Measurements from ENCODE around the gene ASB2. TPM values are rescaled to one million over a fixed set of nuclear protein-coding genes. Genes with fewer than 3 reads are reported as not detected.

Gene ASB2
- total RNA-seq, 2 donors from 2014 or later = 10.3 to 17.4 TPM

- Histone ChIP-seq H3K27me3 (replicated peaks; ENCODE audit: insufficient read depth) (no peaks in the 10 kb centered on the region), H3K27ac (no peak overlapping the region), H3K4me1 (replicated peaks) (no peaks in the 10 kb centered on the region), H3K9me3 (no peaks in the 10 kb centered on the region), H3K4me3 (no peak overlapping the region), H3K36me3 (no peaks in the 10 kb centered on the region)
- no peak for DNase-seq (ENCODE audit: low spot score)
- TF ChIP-seq POLR2A (IDR thresholded peaks at IDR 0.05) (no peak), POLR2AphosphoS5 (IDR thresholded peaks at IDR 0.05) (no peak), CTCF (IDR thresholded peaks at IDR 0.05) (no peak)
- WGBS = 83% methylated on average over 6 of the region's 6 CpGs
- intact Hi-C loops (cut with DNase I) = no loop called here
These were observed 3.7 kb downstream of the ASB2 start for GRCh38 chr14:93972618-93973205.

DNA sequence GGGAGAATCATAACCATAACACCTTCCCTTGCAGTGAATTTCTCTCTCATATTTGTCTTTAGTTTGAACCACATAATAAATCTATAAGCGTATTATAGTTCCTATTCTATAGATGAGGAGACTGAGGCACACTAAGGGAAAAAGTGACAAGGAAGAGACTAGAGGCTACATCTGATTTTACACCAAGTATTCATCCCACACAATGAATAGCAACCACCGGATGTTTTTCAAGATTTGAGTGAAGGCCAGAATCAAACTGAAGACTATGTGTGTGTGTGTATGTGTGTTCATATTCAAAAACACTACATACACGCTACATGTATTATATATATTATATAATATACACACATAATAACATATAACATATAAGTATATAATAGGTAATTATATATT is 4.7 kb downstream of the ASB2 start:
- TF ChIP-seq CTCF (IDR thresholded peaks at IDR 0.05) (no peak), POLR2AphosphoS5 (IDR thresholded peaks at IDR 0.05) (no peak), POLR2A (IDR thresholded peaks at IDR 0.05) (no peak)

GRCh38 chr14:93970965-93971634 is 5.3 kb downstream of the ASB2 start:
- no peaks in the 10 kb centered on the region for H3K4me1 ChIP-seq (replicated peaks)
- no peak for DNase-seq (ENCODE audit: low spot score)
- WGBS = 31% methylated on average over 15 of the region's 15 CpGs

More for the DNA sequence above, 4.7 kb downstream of the ASB2 start:
- Histone ChIP-seq H3K9me3 (no peaks in the 10 kb centered on the region), H3K27me3 (replicated peaks; ENCODE audit: insufficient read depth) (no peaks in the 10 kb centered on the region), H3K4me3 (no peak overlapping the region), H3K4me1 (replicated peaks) (no peaks in the 10 kb centered on the region), H3K27ac (no peak overlapping the region), H3K36me3 (no peaks in the 10 kb centered on the region)
- intact Hi-C loops (cut with DNase I) = no loop called here
- WGBS = 81% methylated on average over 3 of the region's 3 CpGs
- DNase-seq (ENCODE audit: low spot score) = no peak

GRCh38 chr14:93970585-93970964 is 5.8 kb downstream of the ASB2 start:
- Histone ChIP-seq H3K27ac (no peak overlapping the region), H3K9me3 (no peaks in the 10 kb centered on the region), H3K4me3 (peak overlapping the region; percentile 1 to 4), H3K36me3 (no peaks in the 10 kb centered on the region), H3K27me3 (replicated peaks; ENCODE audit: insufficient read depth) (no peaks in the 10 kb centered on the region), H3K4me1 (replicated peaks) (no peaks in the 10 kb centered on the region)
- no peak for DNase-seq (ENCODE audit: low spot score)
- 23% methylated on average over 9 of the region's 9 CpGs for WGBS
- peak in 1 of 4 experiments; percentile 42 for TF ChIP-seq CTCF (IDR thresholded peaks at IDR 0.05)
- TF ChIP-seq POLR2AphosphoS5 (IDR thresholded peaks at IDR 0.05) = no peak
- no peak for TF ChIP-seq POLR2A (IDR thresholded peaks at IDR 0.05)
- intact Hi-C loops (cut with DNase I) = no loop called here

More at GRCh38 chr14:93970965-93971634, 5.3 kb downstream of the ASB2 start:
- H3K27me3 ChIP-seq (replicated peaks; ENCODE audit: insufficient read depth) = no peaks in the 10 kb centered on the region
- no peaks in the 10 kb centered on the region for H3K9me3 ChIP-seq
- no peak overlapping the region for H3K27ac ChIP-seq
- peak overlapping the region; percentile 1 to 4 for H3K4me3 ChIP-seq
- H3K36me3 ChIP-seq = no peaks in the 10 kb centered on the region
- intact Hi-C loops (cut with DNase I) = no loop called here
- TF ChIP-seq POLR2A (IDR thresholded peaks at IDR 0.05) (no peak), CTCF (IDR thresholded peaks at IDR 0.05) (no peak)

Data from prostate gland (tissue), 2 donors.